Measurements from ENCODE around the gene SURF2.
A peak's percentile ranks its signal among the peaks of the same experiment; 100 is the strongest.

SURF2 gene

DNA sequence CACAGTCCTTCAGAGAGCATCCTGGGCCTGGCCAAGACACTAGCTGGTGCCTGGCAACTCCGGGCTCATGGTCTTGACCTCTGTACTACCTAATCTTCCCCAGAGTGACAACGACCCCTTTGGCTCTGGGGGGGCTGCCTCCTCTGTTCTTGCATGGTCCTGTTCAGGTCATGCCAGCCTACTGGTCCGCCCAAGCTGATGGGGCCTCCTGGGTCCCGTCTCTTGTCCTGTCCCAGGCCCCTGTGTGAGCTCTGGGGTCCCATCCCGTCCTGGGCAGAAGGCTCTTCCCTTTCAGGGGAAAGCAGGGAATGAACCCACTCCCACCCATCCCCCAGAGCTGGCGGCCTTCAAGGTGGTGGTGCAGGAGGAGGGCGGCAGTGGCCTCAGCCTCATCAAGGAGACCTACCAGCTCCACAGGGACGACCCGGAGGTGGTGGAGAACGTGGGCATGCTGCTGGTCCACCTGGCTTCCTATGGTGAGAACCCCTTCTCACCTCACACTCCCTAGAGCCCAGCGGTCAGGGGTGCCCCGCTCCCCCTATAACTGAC lies 48.2 kb downstream of the SURF2 start:
- DNase-seq = no peak

DNA sequence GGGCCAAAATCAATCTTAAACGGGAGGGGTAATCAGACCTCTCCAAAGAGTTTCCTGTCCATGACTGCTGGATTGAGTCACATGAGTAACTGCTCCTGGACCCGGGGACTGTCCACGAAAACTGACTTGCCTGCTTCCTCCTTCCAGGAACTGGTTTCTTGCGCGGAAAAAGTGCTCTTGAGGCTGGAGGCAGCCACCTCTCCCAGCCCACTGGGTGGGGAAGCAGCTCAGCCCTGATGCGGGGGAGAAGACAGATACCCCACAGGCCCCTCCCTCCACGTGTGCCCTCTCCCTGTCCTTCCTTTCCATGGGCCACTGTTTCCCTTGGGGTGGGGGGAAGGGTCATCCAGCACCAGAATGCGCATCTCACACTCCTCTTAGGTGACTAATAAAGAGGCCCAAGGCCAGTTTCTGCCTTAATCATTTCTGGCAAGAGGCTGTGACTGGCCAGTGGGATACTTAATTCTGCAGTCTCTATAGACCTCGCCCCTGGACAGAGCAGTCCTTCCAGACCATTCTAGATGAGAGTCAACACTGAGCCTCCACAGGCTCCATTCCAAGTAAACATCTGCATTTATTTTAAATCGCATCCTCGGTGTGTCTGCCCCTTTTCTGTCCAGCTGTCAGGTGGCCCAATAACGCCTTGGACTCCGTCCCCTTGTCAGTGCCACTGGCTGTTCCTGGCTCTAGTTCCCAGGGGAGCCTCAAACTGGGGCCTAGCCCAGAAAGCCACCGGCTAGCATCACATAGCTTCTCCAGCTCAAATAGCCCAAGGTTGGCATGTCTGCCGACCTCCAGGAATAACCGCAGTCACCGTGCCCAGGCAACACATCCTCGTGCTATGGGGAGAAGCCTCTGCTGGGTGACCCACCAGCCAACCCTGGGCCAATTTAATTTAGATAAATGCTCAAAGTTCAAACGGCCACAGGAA lies 49.4 kb downstream of the SURF2 start:
- no peak for DNase-seq

DNA sequence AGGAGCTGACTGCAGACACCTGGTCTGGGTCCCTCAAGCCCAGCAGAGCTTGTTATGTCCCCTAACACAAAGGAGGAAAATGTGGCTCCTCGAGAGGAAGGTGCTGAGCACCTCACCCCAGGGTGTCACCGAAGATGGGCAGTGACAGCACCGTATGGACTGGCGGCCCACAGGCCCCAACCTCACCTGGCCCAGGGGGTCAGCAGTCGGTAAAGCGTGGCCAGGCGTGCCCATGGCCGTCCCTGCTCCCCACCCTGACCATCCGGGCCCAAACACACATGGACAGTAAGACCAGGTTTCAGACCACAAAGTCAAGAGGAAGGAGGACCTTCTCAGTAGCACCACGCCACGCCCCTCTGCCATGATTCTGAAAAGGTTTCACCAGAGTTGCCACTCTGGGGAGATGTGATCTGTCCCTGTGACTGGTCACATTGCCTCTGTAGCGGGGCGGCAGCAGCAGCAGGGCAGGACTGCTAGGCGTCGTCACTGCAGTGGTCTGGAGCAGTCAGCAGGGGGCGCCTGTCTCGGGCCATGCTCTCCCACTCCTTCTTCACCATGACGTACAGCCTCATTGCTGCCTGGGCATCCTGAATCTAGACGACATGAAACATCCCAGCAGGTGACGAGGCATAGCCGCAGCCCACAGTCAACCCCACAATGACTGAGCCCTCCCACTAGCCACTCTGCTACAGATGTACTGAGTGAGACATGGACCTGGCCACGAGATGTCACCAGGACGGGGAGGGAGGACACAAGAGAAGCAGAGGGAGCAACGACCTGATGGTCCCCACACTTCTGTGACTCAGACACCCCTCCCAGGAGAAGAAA lies 50.3 kb downstream of the SURF2 start:
- peak; percentile 80 to 87 for DNase-seq

- DNase-seq = no peak
These were observed 51.7 kb downstream of the SURF2 start for GRCh38 chr9:133408042-133408441.

Measured in stimulated activated CD4-positive, alpha-beta T cell treated with anti-CD3 and anti-CD28 coated beads, Interleukin-2, amount 100 ng/mL, for 48 hours (primary cell).